CD4-positive, alpha-beta memory T cell (primary cell): ENCODE measurements around the gene ADAM19. TPM values are rescaled to one million over a fixed set of nuclear protein-coding genes. Genes with fewer than 3 reads are reported as not detected.

Experiments
- CTCF ChIA-PET: fragments of 350-600 bp; sonication (Branson Sonifier 250); formaldehyde crosslinking; loops from one replicate; lab custom pipeline; 2021; ENCODE audit warnings: inconsistent platforms; ENCODE audit not compliant: partially characterized antibody; lab: Charles Lee
- POLR2A ChIA-PET: fragments of 350-600 bp; sonication (Branson Sonifier 250); formaldehyde crosslinking; loops from one replicate; lab custom pipeline; 2021; ENCODE audit not compliant: partially characterized antibody; lab: Charles Lee
- DNase-seq, 5 donors: peaks; one replicate each; pipeline versions ENCODE4 v3.0.0 to v3.0.0-alpha.2; 2020 to 2022; ENCODE audit warnings: mixed read lengths in 1 of 5
- H3K27ac ChIP-seq: one replicate; pipeline ENCODE4 v1.7.0; 2013; ENCODE audit warnings: low read depth, low read length
- H3K27me3 ChIP-seq: 2 replicates; pipeline ENCODE4 v1.7.0; 2013; ENCODE audit warnings: mild to moderate bottlenecking, low read length, moderate library complexity; ENCODE audit not compliant: insufficient read depth
- H3K36me3 ChIP-seq: 2 replicates; pipeline ENCODE4 v1.7.0; 2013; ENCODE audit warnings: mild to moderate bottlenecking, low read length, moderate library complexity; ENCODE audit not compliant: insufficient read depth
- H3K4me1 ChIP-seq: 2 replicates; pipeline ENCODE4 v1.7.0; 2013; ENCODE audit warnings: mild to moderate bottlenecking, low read length, moderate library complexity; ENCODE audit not compliant: insufficient read depth
- H3K4me3 ChIP-seq, 2 donors: one replicate each; pipeline ENCODE4 v1.7.0; 2013; ENCODE audit warnings: low read length in 2 of 2, mild to moderate bottlenecking in 1 of 2
- H3K9me3 ChIP-seq, 2 donors: one replicate each; pipeline ENCODE4 v1.7.0; 2013; ENCODE audit warnings: low read length in 2 of 2, control low read depth in 1 of 2; ENCODE audit not compliant: control insufficient read depth in 1 of 2
- H3K27ac Mint-ChIP-seq, 7 donors: one replicate each; pipeline ENCODE4 v1.8.0; 2020 to 2021; ENCODE audit warnings: mixed read lengths in 7 of 7, mild to moderate bottlenecking in 6 of 7, inconsistent platforms in 3 of 7, moderate library complexity in 3 of 7
- H3K27me3 Mint-ChIP-seq, 2 donors: one replicate each; pipeline ENCODE4 v1.8.0; 2020 to 2021; ENCODE audit warnings: mixed read lengths in 2 of 2
- H3K36me3 Mint-ChIP-seq, 2 donors: one replicate each; pipeline ENCODE4 v1.8.0; 2020 to 2021; ENCODE audit warnings: mixed read lengths in 2 of 2, inconsistent platforms in 1 of 2, mild to moderate bottlenecking in 1 of 2
- H3K4me1 Mint-ChIP-seq, 4 donors: one replicate each; pipeline ENCODE4 v1.8.0; 2020 to 2021; ENCODE audit warnings: mixed read lengths in 4 of 4, mild to moderate bottlenecking in 1 of 4
- H3K4me3 Mint-ChIP-seq, 8 donors: one replicate each; pipeline ENCODE4 v1.8.0; 2020 to 2021; ENCODE audit warnings: mixed read lengths in 8 of 8, mild to moderate bottlenecking in 7 of 8, moderate library complexity in 6 of 8, inconsistent platforms in 3 of 8
- H3K9me3 Mint-ChIP-seq, 8 donors: one replicate each; pipeline ENCODE4 v1.8.0; 2020 to 2021; ENCODE audit warnings: mixed read lengths in 8 of 8, mild to moderate bottlenecking in 5 of 8, inconsistent platforms in 3 of 8, moderate library complexity in 1 of 8
- intact Hi-C: fragments of 100-400 bp; cut with micrococcal nuclease; formaldehyde crosslinking; loops from one replicate; pipeline ENCODE4 v1.15.1; 2023
- polyA plus RNA-seq, 2 donors: library from polyadenylated mRNA; unstranded; fragments of 300-500 nt; fragmentation: Illumina TruSeq; gene quantifications; one replicate each; pipeline ENCODE4 v1.2.3, GENCODE V29; 2021
- total RNA-seq, 2 experiments: library from RNA; stranded (reverse); gene quantifications; one replicate each; pipeline ENCODE4 v1.2.3, GENCODE V29; 2021

Gene ADAM19
- total and polyA plus RNA-seq, 4 experiments from 2014 or later: 1.9 to 33.9 (median 28.0) TPM

GRCh38 chr5:157598350-157598936, 22.9 kb upstream of the ADAM19 start:
- no peak overlapping the region for H3K4me3 ChIP-seq
- peak overlapping the region in 2 of 8 donors; percentile 21 to 56 for H3K4me3 Mint-ChIP-seq
- H3K36me3 Mint-ChIP-seq: no peaks in the 10 kb centered on the region
- peaks cover 90% of the 10 kb centered on the region for H3K4me1 ChIP-seq
- H3K27ac ChIP-seq: no peak overlapping the region
- POLR2A ChIA-PET: interaction anchor here (0.6 to 2.2 kb wide), 4 partner anchors 9 to 57 kb away, joined by 3 to 9 read pairs (median 6); partner anchors contain the start of gene SOX30
- no peak for DNase-seq
- H3K27me3 ChIP-seq: no peaks in the 10 kb centered on the region
- CTCF ChIA-PET: interaction anchor here (1.2 to 1.7 kb wide), 3 partner anchors 14 to 53 kb away, joined by 3 to 5 read pairs (median 4); no protein-coding TSS in a partner anchor
- H3K4me1 Mint-ChIP-seq: peaks cover 57 to 85% (median 70%) of the 10 kb centered on the region in 4 donors
- H3K27ac Mint-ChIP-seq: peak overlapping the region in 2 of 7 donors; percentile 11 to 53
- no peaks in the 10 kb centered on the region for H3K27me3 Mint-ChIP-seq
- H3K36me3 ChIP-seq: no peaks in the 10 kb centered on the region
- no peaks in the 10 kb centered on the region for H3K9me3 Mint-ChIP-seq
- intact Hi-C loops: no loop called here
- H3K9me3 ChIP-seq: no peaks in the 10 kb centered on the region

GRCh38 chr5:157597277-157597676, 21.7 kb upstream of the ADAM19 start:
- Mint-ChIP-seq H3K9me3 (no peaks in the 10 kb centered on the region), H3K36me3 (no peaks in the 10 kb centered on the region), H3K27ac (peak overlapping the region in 4 of 7 donors; percentile 22 to 87 (median 68)), H3K4me3 (peak overlapping the region in 4 of 8 donors; percentile 5 to 55 (median 31)), H3K4me1 (peaks cover 52 to 85% (median 69%) of the 10 kb centered on the region in 4 donors), H3K27me3 (no peaks in the 10 kb centered on the region)
- intact Hi-C loops: no loop called here
- Histone ChIP-seq H3K27me3 (no peaks in the 10 kb centered on the region), H3K4me3 (no peak overlapping the region), H3K9me3 (no peaks in the 10 kb centered on the region), H3K36me3 (no peaks in the 10 kb centered on the region), H3K27ac (no peak overlapping the region), H3K4me1 (peaks cover 90% of the 10 kb centered on the region)
- ChIA-PET CTCF (interaction anchor here (0.9 to 2.1 kb wide), 12 partner anchors 10 to 146 kb away, joined by 3 to 7 read pairs (median 4); partner anchors contain the start of gene LSM11), POLR2A (interaction anchor here (0.9 to 5.6 kb wide), 13 partner anchors 11 to 56 kb away, joined by 3 to 44 read pairs (median 5); partner anchors contain the start of gene SOX30)
- no peak for DNase-seq

GRCh38 chr5:157596487-157596886, 20.9 kb upstream of the ADAM19 start:
- H3K27ac ChIP-seq: no peak overlapping the region
- peak overlapping the region in 7 of 8 donors; percentile 43 to 78 (median 65) for H3K4me3 Mint-ChIP-seq

GRCh38 chr5:157594675-157595459, 19.3 kb upstream of the ADAM19 start:
- peak overlapping the region in 6 of 8 donors; percentile 21 to 68 (median 44) for H3K4me3 Mint-ChIP-seq
- no peak for DNase-seq

More at GRCh38 chr5:157596487-157596886, 20.9 kb upstream of the ADAM19 start:
- no peaks in the 10 kb centered on the region for H3K36me3 Mint-ChIP-seq
- no peaks in the 10 kb centered on the region for H3K36me3 ChIP-seq
- CTCF ChIA-PET: interaction anchor here (0.9 to 2.1 kb wide), 14 partner anchors 11 to 147 kb away, joined by 3 to 7 read pairs (median 4); partner anchors contain the start of gene LSM11
- H3K27me3 ChIP-seq: no peaks in the 10 kb centered on the region
- H3K4me1 Mint-ChIP-seq: peaks cover 55 to 87% (median 73%) of the 10 kb centered on the region in 4 donors
- intact Hi-C loops: no loop called here
- H3K27ac Mint-ChIP-seq: peak overlapping the region; percentile 24 to 86 (median 46)
- H3K4me1 ChIP-seq: peaks cover 87% of the 10 kb centered on the region
- peak in 1 of 5 donors; percentile 42 for DNase-seq
- no peaks in the 10 kb centered on the region for H3K9me3 ChIP-seq
- H3K27me3 Mint-ChIP-seq: no peaks in the 10 kb centered on the region
- POLR2A ChIA-PET: interaction anchor here (0.7 to 5.6 kb wide), 18 partner anchors 11 to 291 kb away, joined by 3 to 44 read pairs (median 3); partner anchors contain the start of gene SOX30
- H3K4me3 ChIP-seq: no peak overlapping the region
- peaks cover 0 to 2% (median 0%) of the 10 kb centered on the region in 8 donors for H3K9me3 Mint-ChIP-seq

GRCh38 chr5:157594257-157594656, 18.7 kb upstream of the ADAM19 start:
- Histone ChIP-seq H3K9me3 (no peaks in the 10 kb centered on the region), H3K4me3 (no peak overlapping the region), H3K36me3 (no peaks in the 10 kb centered on the region), H3K27ac (no peak overlapping the region), H3K27me3 (no peaks in the 10 kb centered on the region), H3K4me1 (peaks cover 73% of the 10 kb centered on the region)
- H3K27me3 Mint-ChIP-seq: no peaks in the 10 kb centered on the region
- no peaks in the 10 kb centered on the region for H3K36me3 Mint-ChIP-seq
- DNase-seq: no peak
- intact Hi-C loops: no loop called here
- peak overlapping the region in 2 of 7 donors; percentile 26 to 53 for H3K27ac Mint-ChIP-seq
- CTCF ChIA-PET: interaction anchor here (1.0 to 1.8 kb wide), 2 partner anchors 17 to 57 kb away, joined by 3 to 5 read pairs; no protein-coding TSS in a partner anchor
- H3K9me3 Mint-ChIP-seq: peaks cover 0 to 4% (median 0%) of the 10 kb centered on the region in 8 donors
- POLR2A ChIA-PET: interaction anchor here (0.8 to 5.6 kb wide), 8 partner anchors 10 to 57 kb away, joined by 3 to 44 read pairs (median 6); partner anchors contain the start of genes ADAM19 and SOX30
- peak overlapping the region in 1 of 8 donors; percentile 47 for H3K4me3 Mint-ChIP-seq
- peaks cover 48 to 79% (median 65%) of the 10 kb centered on the region in 4 donors for H3K4me1 Mint-ChIP-seq

More at GRCh38 chr5:157594675-157595459, 19.3 kb upstream of the ADAM19 start:
- H3K4me3 ChIP-seq: no peak overlapping the region
- peaks cover 50 to 82% (median 68%) of the 10 kb centered on the region in 4 donors for H3K4me1 Mint-ChIP-seq
- ChIA-PET POLR2A (interaction anchor here (1.0 to 5.6 kb wide), 8 partner anchors 13 to 57 kb away, joined by 3 to 44 read pairs (median 5); partner anchors contain the start of genes ADAM19 and SOX30), CTCF (interaction anchor here (1.0 to 1.9 kb wide), 4 partner anchors 18 to 56 kb away, joined by 3 to 7 read pairs (median 4); no protein-coding TSS in a partner anchor)
- no peaks in the 10 kb centered on the region for H3K36me3 ChIP-seq
- no peaks in the 10 kb centered on the region for H3K9me3 ChIP-seq
- peak overlapping the region in 3 of 7 donors; percentile 4 to 53 (median 26) for H3K27ac Mint-ChIP-seq
- no peak overlapping the region for H3K27ac ChIP-seq
- peaks cover 0 to 4% (median 0%) of the 10 kb centered on the region in 8 donors for H3K9me3 Mint-ChIP-seq
- no peaks in the 10 kb centered on the region for H3K27me3 Mint-ChIP-seq
- no peaks in the 10 kb centered on the region for H3K27me3 ChIP-seq
- no peaks in the 10 kb centered on the region for H3K36me3 Mint-ChIP-seq
- intact Hi-C loops: no loop called here
- H3K4me1 ChIP-seq: peaks cover 78% of the 10 kb centered on the region

GRCh38 chr5:157593052-157593757, 17.6 kb upstream of the ADAM19 start:
- no peaks in the 10 kb centered on the region for H3K27me3 Mint-ChIP-seq
- H3K4me1 Mint-ChIP-seq: peaks cover 44 to 68% (median 58%) of the 10 kb centered on the region in 4 donors
- ChIA-PET POLR2A (interaction anchor here (0.8 to 5.6 kb wide), 11 partner anchors 8 to 58 kb away, joined by 3 to 44 read pairs (median 4); partner anchors contain the start of genes ADAM19 and SOX30), CTCF (interaction anchor here (0.8 to 1.8 kb wide), 6 partner anchors 9 to 161 kb away, joined by 3 to 5 read pairs (median 4); partner anchors contain the start of gene LSM11)
- H3K36me3 ChIP-seq: no peaks in the 10 kb centered on the region
- H3K36me3 Mint-ChIP-seq: no peaks in the 10 kb centered on the region
- no peak for DNase-seq
- no peaks in the 10 kb centered on the region for H3K27me3 ChIP-seq
- no peak overlapping the region for H3K4me3 ChIP-seq
- peaks cover 64% of the 10 kb centered on the region for H3K4me1 ChIP-seq
- H3K4me3 Mint-ChIP-seq: peak overlapping the region in 5 of 8 donors; percentile 19 to 84 (median 65)
- peaks cover 0 to 4% (median 0%) of the 10 kb centered on the region in 8 donors for H3K9me3 Mint-ChIP-seq
- H3K9me3 ChIP-seq: no peaks in the 10 kb centered on the region
- no peak overlapping the region for H3K27ac ChIP-seq
- intact Hi-C loops: no loop called here
- H3K27ac Mint-ChIP-seq: peak overlapping the region in 5 of 7 donors; percentile 36 to 88 (median 60)
